Measurements from ENCODE around the gene METAP2.

The METAP2 gene

DNA sequence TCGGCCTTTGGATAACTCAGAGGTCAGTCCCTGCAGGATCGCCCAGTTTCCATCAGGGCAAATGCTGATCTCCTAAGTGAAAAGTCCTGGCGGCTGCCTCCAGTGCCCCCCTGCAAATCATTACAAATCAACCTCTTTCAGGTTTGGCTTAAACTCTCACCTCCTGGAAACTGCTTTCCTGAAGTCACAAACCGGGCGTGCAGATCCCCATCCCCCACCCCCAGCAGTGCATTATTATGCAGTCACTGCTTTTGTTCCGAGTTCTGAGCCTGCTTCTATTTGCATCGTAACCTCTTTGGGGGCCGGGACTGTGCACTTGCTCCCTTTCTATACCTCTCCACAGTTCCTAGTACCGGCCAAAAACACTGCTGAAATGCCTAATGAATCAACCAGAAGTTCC lies 77.4 kb downstream of the METAP2 start, which contains the start of gene USP44 (continued):
- TF ChIP-seq PRDM10 (tag by site-specific recombination; IDR thresholded peaks at IDR 0.05) (peak; percentile 32; the same call in 1 of the 2 replicates), ZNF221 (tag by site-specific recombination; IDR thresholded peaks at IDR 0.05; ENCODE audit: borderline replicate concordance) (no peak), ZNF76 (tag by site-specific recombination; IDR thresholded peaks at IDR 0.05; ENCODE audit: borderline replicate concordance, low read depth) (no peak), BCL11B (tag by site-specific recombination; IDR thresholded peaks at IDR 0.05; ENCODE audit: low read depth) (no peak), ZNF629 (tag by site-specific recombination; IDR thresholded peaks at IDR 0.05) (peak; percentile 29; the same call in 1 of the 2 replicates), GLIS2 (tag by site-specific recombination; IDR thresholded peaks at IDR 0.05) (peak; percentile 73), KLF10 (tag by site-specific recombination; IDR thresholded peaks at IDR 0.05) (no peak), SALL2 (tag by site-specific recombination; IDR thresholded peaks at IDR 0.05; ENCODE audit: borderline replicate concordance) (no peak), ZNF202 (tag by site-specific recombination; IDR thresholded peaks at IDR 0.05; ENCODE audit: borderline replicate concordance) (no peak)
- TF ChIP-seq, protein P1, sequence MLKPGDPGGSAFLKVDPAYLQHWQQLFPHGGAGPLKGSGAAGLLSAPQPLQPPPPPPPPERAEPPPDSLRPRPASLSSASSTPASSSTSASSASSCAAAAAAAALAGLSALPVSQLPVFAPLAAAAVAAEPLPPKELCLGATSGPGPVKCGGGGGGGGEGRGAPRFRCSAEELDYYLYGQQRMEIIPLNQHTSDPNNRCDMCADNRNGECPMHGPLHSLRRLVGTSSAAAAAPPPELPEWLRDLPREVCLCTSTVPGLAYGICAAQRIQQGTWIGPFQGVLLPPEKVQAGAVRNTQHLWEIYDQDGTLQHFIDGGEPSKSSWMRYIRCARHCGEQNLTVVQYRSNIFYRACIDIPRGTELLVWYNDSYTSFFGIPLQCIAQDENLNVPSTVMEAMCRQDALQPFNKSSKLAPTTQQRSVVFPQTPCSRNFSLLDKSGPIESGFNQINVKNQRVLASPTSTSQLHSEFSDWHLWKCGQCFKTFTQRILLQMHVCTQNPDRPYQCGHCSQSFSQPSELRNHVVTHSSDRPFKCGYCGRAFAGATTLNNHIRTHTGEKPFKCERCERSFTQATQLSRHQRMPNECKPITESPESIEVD (tag by site-specific recombination; IDR thresholded peaks at IDR 0.05): no peak
- TF ChIP-seq, protein P2, sequence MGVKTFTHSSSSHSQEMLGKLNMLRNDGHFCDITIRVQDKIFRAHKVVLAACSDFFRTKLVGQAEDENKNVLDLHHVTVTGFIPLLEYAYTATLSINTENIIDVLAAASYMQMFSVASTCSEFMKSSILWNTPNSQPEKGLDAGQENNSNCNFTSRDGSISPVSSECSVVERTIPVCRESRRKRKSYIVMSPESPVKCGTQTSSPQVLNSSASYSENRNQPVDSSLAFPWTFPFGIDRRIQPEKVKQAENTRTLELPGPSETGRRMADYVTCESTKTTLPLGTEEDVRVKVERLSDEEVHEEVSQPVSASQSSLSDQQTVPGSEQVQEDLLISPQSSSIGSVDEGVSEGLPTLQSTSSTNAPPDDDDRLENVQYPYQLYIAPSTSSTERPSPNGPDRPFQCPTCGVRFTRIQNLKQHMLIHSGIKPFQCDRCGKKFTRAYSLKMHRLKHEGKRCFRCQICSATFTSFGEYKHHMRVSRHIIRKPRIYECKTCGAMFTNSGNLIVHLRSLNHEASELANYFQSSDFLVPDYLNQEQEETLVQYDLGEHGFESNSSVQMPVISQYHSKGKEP (tag by site-specific recombination; IDR thresholded peaks at IDR 0.05): peak; percentile 94
- TF ChIP-seq, protein P3, sequence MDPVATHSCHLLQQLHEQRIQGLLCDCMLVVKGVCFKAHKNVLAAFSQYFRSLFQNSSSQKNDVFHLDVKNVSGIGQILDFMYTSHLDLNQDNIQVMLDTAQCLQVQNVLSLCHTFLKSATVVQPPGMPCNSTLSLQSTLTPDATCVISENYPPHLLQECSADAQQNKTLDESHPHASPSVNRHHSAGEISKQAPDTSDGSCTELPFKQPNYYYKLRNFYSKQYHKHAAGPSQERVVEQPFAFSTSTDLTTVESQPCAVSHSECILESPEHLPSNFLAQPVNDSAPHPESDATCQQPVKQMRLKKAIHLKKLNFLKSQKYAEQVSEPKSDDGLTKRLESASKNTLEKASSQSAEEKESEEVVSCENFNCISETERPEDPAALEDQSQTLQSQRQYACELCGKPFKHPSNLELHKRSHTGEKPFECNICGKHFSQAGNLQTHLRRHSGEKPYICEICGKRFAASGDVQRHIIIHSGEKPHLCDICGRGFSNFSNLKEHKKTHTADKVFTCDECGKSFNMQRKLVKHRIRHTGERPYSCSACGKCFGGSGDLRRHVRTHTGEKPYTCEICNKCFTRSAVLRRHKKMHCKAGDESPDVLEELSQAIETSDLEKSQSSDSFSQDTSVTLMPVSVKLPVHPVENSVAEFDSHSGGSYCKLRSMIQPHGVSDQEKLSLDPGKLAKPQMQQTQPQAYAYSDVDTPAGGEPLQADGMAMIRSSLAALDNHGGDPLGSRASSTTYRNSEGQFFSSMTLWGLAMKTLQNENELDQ (tag by site-specific recombination; IDR thresholded peaks at IDR 0.05; ENCODE audit: low read depth): no peak

GRCh38 chr12:95551913-95552516 lies 78.1 kb downstream of the METAP2 start:
- H3K36me3 ChIP-seq (ENCODE audit: control insufficient read depth in 2 of 2, insufficient read depth in 1 of 2, low read length in 2 of 2): no peaks in the 10 kb centered on the region
- H3K9me3 ChIP-seq (ENCODE audit: control insufficient read depth, insufficient read depth, low read depth, low read length): no peaks in the 10 kb centered on the region
- POLR2A ChIA-PET: no interaction called here
- no peak overlapping the region for H3K4me3 ChIP-seq (ENCODE audit: low read depth, low read length)
- H3K27ac ChIP-seq (ENCODE audit: extremely low read depth, low read depth, low read length): no peak overlapping the region; the same call in 1 of the 2 replicates
- CTCF ChIA-PET: interaction anchor here (0.6 kb wide), 1 partner anchor 30 kb away, joined by 5 read pairs; no protein-coding TSS in a partner anchor
- H3K4me1 ChIP-seq (ENCODE audit: control insufficient read depth, insufficient read depth, low read length): peaks cover 31% of the 10 kb centered on the region
- TF ChIP-seq, protein P4, sequence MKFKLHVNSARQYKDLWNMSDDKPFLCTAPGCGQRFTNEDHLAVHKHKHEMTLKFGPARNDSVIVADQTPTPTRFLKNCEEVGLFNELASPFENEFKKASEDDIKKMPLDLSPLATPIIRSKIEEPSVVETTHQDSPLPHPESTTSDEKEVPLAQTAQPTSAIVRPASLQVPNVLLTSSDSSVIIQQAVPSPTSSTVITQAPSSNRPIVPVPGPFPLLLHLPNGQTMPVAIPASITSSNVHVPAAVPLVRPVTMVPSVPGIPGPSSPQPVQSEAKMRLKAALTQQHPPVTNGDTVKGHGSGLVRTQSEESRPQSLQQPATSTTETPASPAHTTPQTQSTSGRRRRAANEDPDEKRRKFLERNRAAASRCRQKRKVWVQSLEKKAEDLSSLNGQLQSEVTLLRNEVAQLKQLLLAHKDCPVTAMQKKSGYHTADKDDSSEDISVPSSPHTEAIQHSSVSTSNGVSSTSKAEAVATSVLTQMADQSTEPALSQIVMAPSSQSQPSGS (tag by site-specific recombination; IDR thresholded peaks at IDR 0.05; ENCODE audit: low read depth): no peak
- no peak for TF ChIP-seq ZNF133 (tag by site-specific recombination; IDR thresholded peaks at IDR 0.05)
- TF ChIP-seq ZNF785 (tag by site-specific recombination; IDR thresholded peaks at IDR 0.05): no peak
- TF ChIP-seq HOXC10 (CRISPR knock-in tag; IDR thresholded peaks at IDR 0.05): no peak
- 0 out of 2 replicates have a peak, but pooled peaks have one; percentile 14 for TF ChIP-seq PRDM1 (tag by site-specific recombination; IDR thresholded peaks at IDR 0.05)
- TF ChIP-seq ZNF174 (tag by site-specific recombination; IDR thresholded peaks at IDR 0.05): no peak
- TF ChIP-seq KLF7 (tag by site-specific recombination; IDR thresholded peaks at IDR 0.05; ENCODE audit: borderline replicate concordance): no peak
- 0 out of 2 replicates have a peak, but pooled peaks have one; percentile 20 for TF ChIP-seq FEZF1 (tag by site-specific recombination; IDR thresholded peaks at IDR 0.05)
- no peak for TF ChIP-seq ZNF140 (tag by site-specific recombination; IDR thresholded peaks at IDR 0.05)
- no peak for TF ChIP-seq ZSCAN5A (tag by site-specific recombination; IDR thresholded peaks at IDR 0.05)

Data from HEK293 (cell line).